ENCODE results near the gene ZNF148.

ZNF148 gene

DNA sequence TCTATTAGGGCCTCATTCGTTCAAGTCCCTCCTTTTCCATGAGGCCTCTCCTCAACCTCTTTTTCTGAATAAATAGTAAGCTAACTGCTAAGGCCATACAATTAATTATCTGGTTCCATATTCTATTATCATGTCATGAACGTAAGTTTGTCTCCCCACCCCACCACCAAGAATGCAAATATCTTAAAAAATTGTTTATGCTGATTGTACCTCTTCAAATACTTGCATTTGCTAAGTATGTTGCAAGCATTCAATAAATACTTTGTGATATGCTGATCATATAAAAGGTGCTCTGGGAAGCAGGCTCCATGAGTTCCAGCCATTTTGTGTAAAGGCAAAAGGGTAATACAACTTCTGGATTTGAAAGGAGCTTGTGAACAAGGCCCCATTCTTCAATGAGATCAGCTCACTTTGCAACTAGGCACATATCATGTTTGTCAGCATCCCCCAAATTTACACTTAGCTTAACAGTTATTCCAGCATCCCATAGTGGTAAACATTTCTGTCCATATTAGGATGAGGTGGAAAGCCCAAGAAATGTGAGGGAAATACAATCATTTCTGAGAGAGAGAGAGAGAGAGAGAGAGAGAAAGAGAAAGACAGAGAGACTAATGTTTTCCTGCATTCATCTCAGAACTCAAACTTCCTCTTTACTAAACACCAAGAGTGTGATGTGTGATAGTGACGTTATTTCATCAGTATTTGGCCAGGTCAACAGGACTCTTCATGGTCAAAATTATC lies 195.8 kb downstream of the ZNF148 start:
- Histone ChIP-seq H3K4me1 (ENCODE audit: insufficient read depth, low read length) (no peaks in the 10 kb centered on the region), H3K4me3 (ENCODE audit: low read length) (no peak overlapping the region)

DNA sequence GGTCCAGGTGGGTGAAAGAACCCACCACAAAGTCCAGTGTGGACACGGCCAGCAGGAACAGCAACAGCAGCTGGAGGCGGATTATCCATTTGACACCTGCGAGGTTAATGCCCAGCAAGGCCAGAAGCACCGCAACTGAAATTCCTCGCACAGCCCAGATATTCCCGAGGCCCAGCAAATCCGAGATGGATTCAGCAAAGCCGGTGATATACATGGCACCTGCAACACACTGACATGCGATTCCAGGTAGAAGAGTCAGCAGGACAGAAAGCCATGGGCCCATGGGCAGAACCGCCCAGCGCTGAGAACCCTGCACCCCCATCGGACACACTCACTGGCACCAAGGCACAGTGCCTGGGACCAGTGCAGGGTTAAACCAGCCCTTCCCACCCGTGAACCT lies 197.4 kb downstream of the ZNF148 start:
- Histone ChIP-seq H3K9me3 (ENCODE audit: low read length) (no peaks in the 10 kb centered on the region), H3K36me3 (ENCODE audit: insufficient read depth, low read length) (no peaks in the 10 kb centered on the region), H3K27me3 (ENCODE audit: insufficient read depth, low read length) (no peaks in the 10 kb centered on the region), H3K4me1 (ENCODE audit: insufficient read depth, low read length) (no peaks in the 10 kb centered on the region), H3K4me3 (ENCODE audit: low read length) (no peak overlapping the region), H2AFZ (ENCODE audit: low read depth, low read length) (no peak overlapping the region)

More for the DNA sequence above, 195.8 kb downstream of the ZNF148 start:
- Histone ChIP-seq H3K36me3 (ENCODE audit: insufficient read depth, low read length) (no peaks in the 10 kb centered on the region), H3K27me3 (ENCODE audit: insufficient read depth, low read length) (no peaks in the 10 kb centered on the region), H3K9me3 (ENCODE audit: low read length) (no peaks in the 10 kb centered on the region), H2AFZ (ENCODE audit: low read depth, low read length) (no peak overlapping the region)
